HepG2 (cell line): Measurements from ENCODE around the gene TRIP6. TPM values are rescaled to one million over a fixed set of nuclear protein-coding genes. Genes with fewer than 3 reads are reported as not detected.

Source experiments
- GRHL1 ChIP-seq: sonication (generic); formaldehyde crosslinking; conservative IDR thresholded peaks from 2 replicates; pipeline ENCODE4 v1.8.0; 2022; ENCODE audit warnings: missing genetic modification reagents
- NFYB ChIP-seq: sonication (generic); formaldehyde crosslinking; IDR thresholded peaks from 2 replicates; pipeline ENCODE4 v1.4.0; 2020; ENCODE audit warnings: missing genetic modification reagents
- NR2F1 ChIP-seq, 2 experiments: fragments of 450-650 bp in 1 of 2; formaldehyde crosslinking in 1 of 2; IDR thresholded peaks; 2 replicates each; pipeline versions ENCODE4 v1.5.0 to v1.6.1; 2016 to 2020; ENCODE audit warnings: mild to moderate bottlenecking in 1 of 2, missing compliant biosample characterization in 1 of 2, missing genetic modification reagents in 1 of 2, moderate library complexity in 1 of 2
- RNF219 ChIP-seq: sonication (generic); formaldehyde crosslinking; IDR thresholded peaks from 2 replicates; pipeline ENCODE4 v1.5.0; 2020; ENCODE audit warnings: mild to moderate bottlenecking, missing genetic modification reagents
- ZBTB25 ChIP-seq: IDR thresholded peaks from 2 replicates; pipeline ENCODE4 v1.6.1; 2018; ENCODE audit warnings: missing genetic modification reagents
- ZNF280D ChIP-seq: sonication (generic); formaldehyde crosslinking; IDR thresholded peaks from 2 replicates; pipeline ENCODE4 v1.5.1; 2020; ENCODE audit warnings: mild to moderate bottlenecking, missing genetic modification reagents
- ZNF598 ChIP-seq: sonication (generic); formaldehyde crosslinking; IDR thresholded peaks from 2 replicates; pipeline ENCODE4 v1.5.1; 2020; ENCODE audit warnings: mild to moderate bottlenecking, missing genetic modification reagents, borderline replicate concordance
- ZNF687 ChIP-seq: sonication (generic); formaldehyde crosslinking; IDR thresholded peaks from 2 replicates; pipeline ENCODE4 v1.5.1; 2020; ENCODE audit warnings: mild to moderate bottlenecking, missing genetic modification reagents, moderate library complexity
- ZNF704 ChIP-seq: sonication (generic); formaldehyde crosslinking; IDR thresholded peaks from 2 replicates; pipeline ENCODE4 v1.8.1; 2023; ENCODE audit warnings: mild to moderate bottlenecking, inconsistent platforms, moderate library complexity, missing genetic modification reagents, borderline replicate concordance
- ZSCAN5A ChIP-seq: sonication (generic); formaldehyde crosslinking; IDR thresholded peaks from 2 replicates; pipeline ENCODE4 v1.8.0; 2022; ENCODE audit warnings: mild to moderate bottlenecking, missing genetic modification reagents, borderline replicate concordance
- polyA plus RNA-seq, 8 experiments: library from polyadenylated mRNA; depleted of rRNA in 3 of 8; stranded (reverse) in 7 of 8; unstranded in 1 of 8; fragments of >200 nt; fragmentation: Illumina TruSeq in 4 of 8; extraction: Trizol in 4 of 8; gene quantifications; 2 replicates each; pipeline versions ENCODE4 v1.2.1 to v1.2.3, GENCODE V29; 2011 to 2016; ENCODE audit warnings: low read depth in 4 of 8, missing spikeins in 1 of 8, mixed read lengths in 1 of 8; ENCODE audit not compliant: insufficient read depth in 1 of 8
- total RNA-seq, 5 experiments: library from RNA; depleted of rRNA; stranded (reverse); fragments of >200 nt; fragmentation: Illumina TruSeq; extraction: Trizol; gene quantifications; 2 replicates each; pipeline ENCODE4 v1.2.3, GENCODE V29; 2016; ENCODE audit warnings: low read depth in 1 of 5

TRIP6 gene
- total and polyA plus RNA-seq, 2 of the 13 experiments (the other 11 are each of a cell fraction or from before 2014, with no cell fraction given): 0.34 to 0.38 TPM

GRCh38 chr7:100827330-100828226 is 39.6 kb upstream of the TRIP6 start, which contains the start of gene EPHB4 (continued):
- TF ChIP-seq NR2F1 (CRISPR knock-in tag; IDR thresholded peaks at IDR 0.05): peak in 1 of 2 experiments; percentile 19; a peak in 1 of 4 replicates
- TF ChIP-seq ZSCAN5A (CRISPR knock-in tag): no peak
- peak; percentile 84 for TF ChIP-seq ZNF687
- no peak for TF ChIP-seq RNF219 (CRISPR knock-in tag)
- 0 out of 2 replicates have a peak, but pooled peaks have one; percentile 24 for TF ChIP-seq ZBTB25
- 0 out of 2 replicates have a peak, but pooled peaks have one; percentile 30 for TF ChIP-seq ZNF704 (CRISPR knock-in tag)
- 0 out of 2 replicates have a peak, but pooled peaks have one; percentile 42 for TF ChIP-seq ZNF280D (CRISPR knock-in tag)
- TF ChIP-seq NFYB (CRISPR knock-in tag): peak; percentile 69
- TF ChIP-seq ZNF598 (CRISPR knock-in tag): peak; percentile 84
- TF ChIP-seq GRHL1 (CRISPR knock-in tag): no peak
